HepG2 (cell line): ENCODE results near the gene CTNNBL1. TPM values are rescaled to one million over a fixed set of nuclear protein-coding genes. Genes with fewer than 3 reads are reported as not detected.

Experiments used
- ATAC-seq: fragments of 200-7000 bp; cut with Tn5 transposase; 3 replicates; pipeline ENCODE4 v1.9.1; 2020; ENCODE audit warnings: mild to moderate bottlenecking, moderate library complexity
- BruUV-seq: library from RNA; stranded (reverse); fragments of 400-500 nt; replicated peaks from 2 replicates; lab custom pipeline; 2021; lab: Mats Ljungman, UMichigan
- CTCF ChIA-PET: fragments of 300-600 bp; formaldehyde crosslinking; extraction: SDS; loops from one replicate; lab custom pipeline; 2021; ENCODE audit warnings: low total read pairs, inconsistent platforms, low intra/inter-chr PET ratio; lab: Yijun Ruan, JAX
- POLR2A ChIA-PET: fragments of 350-600 bp; sonication (Branson Sonifier 250); formaldehyde crosslinking; loops from one replicate; lab custom pipeline; 2020; ENCODE audit warnings: antibody characterized with exemption, inconsistent platforms; lab: Yijun Ruan, JAX
- DNase-seq: peaks from one replicate; pipeline ENCODE4 v3.0.0-alpha.2; 2015; ENCODE audit warnings: low spot score
- FAIRE-seq: peaks from 3 replicates; lab custom pipeline; 2011; peaks lifted over from hg19 to GRCh38; lab: Jason Lieb, UNC
- H2AFZ ChIP-seq: one replicate; pipeline ENCODE4 v1.6.1; 2011; ENCODE audit warnings: low read length, inconsistent platforms
- H3K27ac ChIP-seq: fragments of 300-600 bp; 3 replicates; pipeline ENCODE4 v1.8.0; 2011; ENCODE audit warnings: mixed run types, mild to moderate bottlenecking, mixed read lengths, low read length, inconsistent platforms; ENCODE audit not compliant: insufficient read depth; ENCODE audit errors: extremely low read length
- H3K27me3 ChIP-seq, 2 experiments: fragments of 200-600 bp in 1 of 2; 2 replicates in 1 of 2; 3 replicates in 1 of 2; pipeline versions ENCODE4 v1.6.0 to v1.8.0; 2011; ENCODE audit warnings: low read length in 2 of 2, mild to moderate bottlenecking in 2 of 2, moderate library complexity in 2 of 2, inconsistent platforms in 1 of 2; ENCODE audit not compliant: insufficient read depth in 2 of 2, control insufficient read depth in 1 of 2
- H3K36me3 ChIP-seq, 2 experiments: fragments of 200-600 bp in 1 of 2; replicated peaks in 1 of 2; 2 replicates in 1 of 2; 3 replicates in 1 of 2; pipeline versions ENCODE4 v1.5.1 to v1.8.0; 2011; ENCODE audit warnings: low read length in 2 of 2, inconsistent platforms in 1 of 2; ENCODE audit not compliant: insufficient read depth in 2 of 2, control insufficient read depth in 1 of 2
- H3K4me1 ChIP-seq: 2 replicates; pipeline ENCODE4 v1.5.1; 2012; ENCODE audit warnings: low read length, inconsistent platforms; ENCODE audit not compliant: insufficient read depth
- H3K4me2 ChIP-seq: 2 replicates; pipeline ENCODE4 v1.6.0; 2011; ENCODE audit warnings: low read depth, low read length, inconsistent platforms
- H3K4me3 ChIP-seq, 3 experiments: fragments of 200-600 bp in 1 of 3; sonication (generic), shearing (Covaris generic) in 1 of 3; replicated peaks in 1 of 3; 2 replicates each; pipeline ENCODE4 v1.5.1; 2011 to 2016; ENCODE audit warnings: low read length in 3 of 3, inconsistent platforms in 2 of 3, low read depth in 2 of 3, mild to moderate bottlenecking in 2 of 3, control low read depth in 1 of 3, mixed read lengths in 1 of 3; ENCODE audit not compliant: insufficient read depth in 1 of 3
- H3K79me2 ChIP-seq: one replicate; pipeline ENCODE4 v1.6.1; 2011; ENCODE audit warnings: low read length, inconsistent platforms; ENCODE audit not compliant: insufficient read depth
- H3K9ac ChIP-seq: 2 replicates; pipeline ENCODE4 v1.6.0; 2011; ENCODE audit warnings: mild to moderate bottlenecking, low read depth, low read length, inconsistent platforms; ENCODE audit not compliant: insufficient read depth
- H3K9me3 ChIP-seq: 2 replicates; pipeline ENCODE4 v1.5.1; 2012; ENCODE audit warnings: mild to moderate bottlenecking, low read length
- H4K20me1 ChIP-seq: 2 replicates; pipeline ENCODE4 v1.6.0; 2011; ENCODE audit warnings: inconsistent platforms, mild to moderate bottlenecking, low read length, moderate library complexity; ENCODE audit not compliant: insufficient read depth
- HNRNPLL ChIP-seq: fragments of 200-400 bp; formaldehyde crosslinking; IDR thresholded peaks from 2 replicates; pipeline ENCODE4 v1.6.1; 2017; ENCODE audit warnings: mild to moderate bottlenecking, low read depth, low read length; ENCODE audit not compliant: poor library complexity, severe bottlenecking
- IRF2 ChIP-seq: IDR thresholded peaks from 2 replicates; pipeline ENCODE4 v1.6.1; 2018; ENCODE audit warnings: missing genetic modification reagents, missing compliant biosample characterization
- IRX3 ChIP-seq: sonication (generic); formaldehyde crosslinking; IDR thresholded peaks from 2 replicates; pipeline ENCODE4 v1.8.1; 2023; ENCODE audit warnings: mild to moderate bottlenecking, low read depth, missing genetic modification reagents, borderline replicate concordance
- KLF9 ChIP-seq: IDR thresholded peaks from 2 replicates; pipeline ENCODE4 v1.6.1; 2016; ENCODE audit warnings: low read depth
- MAFG ChIP-seq: sonication (generic); formaldehyde crosslinking; IDR thresholded peaks from 2 replicates; pipeline ENCODE4 v1.5.1; 2020; ENCODE audit warnings: mild to moderate bottlenecking, missing genetic modification reagents
- U2AF2 ChIP-seq: fragments of 200-400 bp; formaldehyde crosslinking; IDR thresholded peaks from 2 replicates; pipeline ENCODE4 v1.6.1; 2017; ENCODE audit warnings: low read depth, mild to moderate bottlenecking, low read length
- ZBTB1 ChIP-seq: sonication (generic); formaldehyde crosslinking; IDR thresholded peaks from 2 replicates; pipeline ENCODE4 v1.4.0; 2020; ENCODE audit warnings: missing genetic modification reagents, borderline replicate concordance
- ZBTB38 ChIP-seq: sonication (generic); formaldehyde crosslinking; IDR thresholded peaks from 2 replicates; pipeline ENCODE4 v1.5.1; 2020; ENCODE audit warnings: mild to moderate bottlenecking, missing genetic modification reagents
- ZNF121 ChIP-seq: sonication (generic); formaldehyde crosslinking; IDR thresholded peaks from 2 replicates; pipeline ENCODE4 v1.5.0; 2020; ENCODE audit warnings: mild to moderate bottlenecking, missing genetic modification reagents
- ZNF839 ChIP-seq: sonication (generic); formaldehyde crosslinking; IDR thresholded peaks from 2 replicates; pipeline ENCODE4 v1.4.0; 2020; ENCODE audit warnings: missing genetic modification reagents, mild to moderate bottlenecking, borderline replicate concordance
- ZSCAN9 ChIP-seq: IDR thresholded peaks from 2 replicates; pipeline ENCODE4 v1.6.1; 2016; ENCODE audit warnings: borderline replicate concordance
- WGBS: methylation state at CpG from one replicate; pipeline ENCODE4 v1.1.6; 2017; ENCODE audit warnings: low lambda C conversion rate; 5-methylcytosine and 5-hydroxymethylcytosine counted together
- in situ Hi-C: cut with HindIII; loops from 2 replicates; pipeline ENCODE4 v1.10.0; 2017; ENCODE audit warnings: low pct_unique_long_range_greater_than_20kb; ENCODE audit not compliant: extremely low pct_ligation_motif_present
- intact Hi-C: fragments of 100-400 bp; cut with micrococcal nuclease; formaldehyde crosslinking; loops from one replicate; pipeline ENCODE4 v1.10.0; 2022; ENCODE audit not compliant: unreplicated experiment
- polyA plus RNA-seq, 8 experiments: library from polyadenylated mRNA; depleted of rRNA in 3 of 8; stranded (reverse) in 7 of 8; unstranded in 1 of 8; fragments of >200 nt; fragmentation: Illumina TruSeq in 4 of 8; extraction: Trizol in 4 of 8; gene quantifications; 2 replicates each; pipeline versions ENCODE4 v1.2.1 to v1.2.3, GENCODE V29; 2011 to 2016; ENCODE audit warnings: low read depth in 4 of 8, missing spikeins in 1 of 8, mixed read lengths in 1 of 8; ENCODE audit not compliant: insufficient read depth in 1 of 8
- total RNA-seq, 5 experiments: library from RNA; depleted of rRNA; stranded (reverse); fragments of >200 nt; fragmentation: Illumina TruSeq; extraction: Trizol; gene quantifications; 2 replicates each; pipeline ENCODE4 v1.2.3, GENCODE V29; 2016; ENCODE audit warnings: low read depth in 1 of 5
- TF ChIP-seq, protein P1 (sequence below): sonication (generic); formaldehyde crosslinking; IDR thresholded peaks from 2 replicates; pipeline ENCODE4 v1.4.0; 2020; ENCODE audit warnings: missing genetic modification reagents
- TF ChIP-seq, protein P2 (sequence below): sonication (generic); formaldehyde crosslinking; IDR thresholded peaks from 2 replicates; pipeline ENCODE4 v1.5.1; 2020; ENCODE audit warnings: missing genetic modification reagents, mild to moderate bottlenecking, borderline replicate concordance

The CTNNBL1 gene
- total and polyA plus RNA-seq, 2 of the 13 experiments (the other 11 are each of a cell fraction or from before 2014, with no cell fraction given), result 49.3 to 94.6 TPM

DNA sequence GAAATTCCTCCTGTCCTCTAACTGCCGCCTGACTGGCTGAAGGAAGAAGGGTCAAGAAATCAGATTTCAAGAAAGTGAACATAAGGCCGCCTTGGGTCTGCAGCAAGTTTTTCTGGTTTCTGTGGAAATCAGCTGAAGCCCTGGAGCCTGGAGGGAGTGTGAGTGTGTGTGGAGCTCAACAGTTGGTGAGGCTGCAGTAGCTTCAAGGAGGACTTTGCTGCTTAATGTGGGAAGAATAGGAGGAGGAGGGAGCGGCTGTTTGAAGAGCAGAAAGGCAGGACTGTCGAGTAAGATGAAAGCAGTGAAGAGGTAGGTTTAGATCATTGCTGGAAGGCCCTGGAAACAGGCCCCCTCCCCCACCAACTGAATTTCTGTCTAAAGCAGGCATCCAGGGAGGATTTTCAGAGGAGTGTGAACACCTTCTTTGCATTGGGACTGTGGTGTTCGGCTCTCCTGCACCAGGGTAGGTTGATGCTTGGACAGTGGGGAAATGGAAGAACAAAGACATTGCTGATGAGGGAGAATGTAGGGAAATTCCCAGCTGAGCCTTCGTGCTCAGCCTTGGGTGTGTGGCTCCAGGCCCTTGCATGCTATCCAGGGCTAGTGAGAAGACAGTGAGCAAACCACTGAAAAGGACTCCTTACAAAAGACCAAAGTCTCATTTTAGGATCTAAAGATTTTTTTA is 129.6 kb downstream of the CTNNBL1 start:
- TF ChIP-seq ZBTB38, result no peak
- TF ChIP-seq ZSCAN9 (CRISPR knock-in tag), result no peak
- TF ChIP-seq ZNF839 (CRISPR knock-in tag), result no peak
- no peak for TF ChIP-seq ZNF121 (CRISPR knock-in tag)
- TF ChIP-seq KLF9 (CRISPR knock-in tag), result no peak
- no peak for TF ChIP-seq MAFG
- TF ChIP-seq IRX3, result no peak
- no TSS peak for BruUV-seq
- peaks cover 0 to 3% of the 10 kb centered on the region in 2 experiments; a peak in 3 of 5 replicates for H3K36me3 ChIP-seq
- ATAC-seq (peak; percentile 26; the same call in 2 of the 3 replicates), DNase-seq (no peak), FAIRE-seq (no peak)
- no peak overlapping the region for H2AFZ ChIP-seq
- intact Hi-C loops (no loop called here), in situ Hi-C loops (no loop called here)
- ChIA-PET POLR2A (no interaction called here), CTCF (no interaction called here)
- H3K27me3 ChIP-seq, result no peaks in the 10 kb centered on the region
- H3K4me1 ChIP-seq, result peaks cover 3% of the 10 kb centered on the region
- H3K9ac ChIP-seq, result no peak overlapping the region
- H3K4me2 ChIP-seq, result no peak overlapping the region
- no peak overlapping the region for H3K4me3 ChIP-seq
- no peak overlapping the region for H3K27ac ChIP-seq
- no peaks in the 10 kb centered on the region for H3K9me3 ChIP-seq
- H4K20me1 ChIP-seq, result no peaks in the 10 kb centered on the region
- 92% methylated on average over 6 of the region's 6 CpGs for WGBS
- H3K79me2 ChIP-seq, result no peaks in the 10 kb centered on the region

DNA sequence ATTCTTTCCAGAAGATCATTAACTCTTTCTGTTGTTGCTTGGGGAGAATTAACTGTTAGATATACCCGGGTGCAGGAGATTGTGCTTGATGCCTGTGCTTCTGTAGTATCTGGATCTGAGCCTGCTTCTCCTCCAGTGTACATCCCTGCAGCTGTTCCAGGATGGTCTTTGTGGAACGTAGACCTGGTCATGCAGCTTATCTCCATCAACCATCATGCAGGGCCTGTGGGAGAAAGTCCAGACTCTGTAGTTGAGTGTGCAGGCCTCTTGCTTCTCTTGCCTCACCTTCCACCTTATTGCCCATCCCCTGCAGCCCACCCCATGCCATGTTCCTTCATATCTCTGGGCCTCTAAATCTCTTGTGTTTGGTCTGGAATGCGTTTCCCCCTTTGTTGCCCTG is 133.8 kb downstream of the CTNNBL1 start:
- ATAC-seq (no peak), DNase-seq (no peak), FAIRE-seq (no peak)
- Histone ChIP-seq H3K9me3 (no peaks in the 10 kb centered on the region), H3K27me3 (no peaks in the 10 kb centered on the region), H2AFZ (no peak overlapping the region), H3K79me2 (no peaks in the 10 kb centered on the region), H3K9ac (no peak overlapping the region), H3K4me2 (no peak overlapping the region), H3K27ac (no peak overlapping the region), H3K4me1 (peaks cover 12% of the 10 kb centered on the region), H4K20me1 (no peaks in the 10 kb centered on the region), H3K4me3 (no peak overlapping the region), H3K36me3 (peaks cover 0 to 5% of the 10 kb centered on the region in 2 experiments; a peak in 2 of 5 replicates)
- POLR2A ChIA-PET, result no interaction called here
- BruUV-seq, result no TSS peak
- WGBS, result 93% methylated on average over 3 of the region's 3 CpGs
- intact Hi-C loops, result no loop called here
- in situ Hi-C loops, result no loop called here
- CTCF ChIA-PET, result no interaction called here
- no peak for TF ChIP-seq ZBTB1 (CRISPR knock-in tag)
- TF ChIP-seq IRF2, result no peak
- no peak for TF ChIP-seq HNRNPLL
- TF ChIP-seq, protein P1, sequence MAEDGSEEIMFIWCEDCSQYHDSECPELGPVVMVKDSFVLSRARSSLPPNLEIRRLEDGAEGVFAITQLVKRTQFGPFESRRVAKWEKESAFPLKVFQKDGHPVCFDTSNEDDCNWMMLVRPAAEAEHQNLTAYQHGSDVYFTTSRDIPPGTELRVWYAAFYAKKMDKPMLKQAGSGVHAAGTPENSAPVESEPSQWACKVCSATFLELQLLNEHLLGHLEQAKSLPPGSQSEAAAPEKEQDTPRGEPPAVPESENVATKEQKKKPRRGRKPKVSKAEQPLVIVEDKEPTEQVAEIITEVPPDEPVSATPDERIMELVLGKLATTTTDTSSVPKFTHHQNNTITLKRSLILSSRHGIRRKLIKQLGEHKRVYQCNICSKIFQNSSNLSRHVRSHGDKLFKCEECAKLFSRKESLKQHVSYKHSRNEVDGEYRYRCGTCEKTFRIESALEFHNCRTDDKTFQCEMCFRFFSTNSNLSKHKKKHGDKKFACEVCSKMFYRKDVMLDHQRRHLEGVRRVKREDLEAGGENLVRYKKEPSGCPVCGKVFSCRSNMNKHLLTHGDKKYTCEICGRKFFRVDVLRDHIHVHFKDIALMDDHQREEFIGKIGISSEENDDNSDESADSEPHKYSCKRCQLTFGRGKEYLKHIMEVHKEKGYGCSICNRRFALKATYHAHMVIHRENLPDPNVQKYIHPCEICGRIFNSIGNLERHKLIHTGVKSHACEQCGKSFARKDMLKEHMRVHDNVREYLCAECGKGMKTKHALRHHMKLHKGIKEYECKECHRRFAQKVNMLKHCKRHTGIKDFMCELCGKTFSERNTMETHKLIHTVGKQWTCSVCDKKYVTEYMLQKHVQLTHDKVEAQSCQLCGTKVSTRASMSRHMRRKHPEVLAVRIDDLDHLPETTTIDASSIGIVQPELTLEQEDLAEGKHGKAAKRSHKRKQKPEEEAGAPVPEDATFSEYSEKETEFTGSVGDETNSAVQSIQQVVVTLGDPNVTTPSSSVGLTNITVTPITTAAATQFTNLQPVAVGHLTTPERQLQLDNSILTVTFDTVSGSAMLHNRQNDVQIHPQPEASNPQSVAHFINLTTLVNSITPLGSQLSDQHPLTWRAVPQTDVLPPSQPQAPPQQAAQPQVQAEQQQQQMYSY (CRISPR knock-in tag), result no peak
- TF ChIP-seq, protein P2, sequence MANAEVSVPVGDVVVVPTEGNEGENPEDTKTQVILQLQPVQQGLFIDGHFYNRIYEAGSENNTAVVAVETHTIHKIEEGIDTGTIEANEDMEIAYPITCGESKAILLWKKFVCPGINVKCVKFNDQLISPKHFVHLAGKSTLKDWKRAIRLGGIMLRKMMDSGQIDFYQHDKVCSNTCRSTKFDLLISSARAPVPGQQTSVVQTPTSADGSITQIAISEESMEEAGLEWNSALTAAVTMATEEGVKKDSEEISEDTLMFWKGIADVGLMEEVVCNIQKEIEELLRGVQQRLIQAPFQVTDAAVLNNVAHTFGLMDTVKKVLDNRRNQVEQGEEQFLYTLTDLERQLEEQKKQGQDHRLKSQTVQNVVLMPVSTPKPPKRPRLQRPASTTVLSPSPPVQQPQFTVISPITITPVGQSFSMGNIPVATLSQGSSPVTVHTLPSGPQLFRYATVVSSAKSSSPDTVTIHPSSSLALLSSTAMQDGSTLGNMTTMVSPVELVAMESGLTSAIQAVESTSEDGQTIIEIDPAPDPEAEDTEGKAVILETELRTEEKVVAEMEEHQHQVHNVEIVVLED (CRISPR knock-in tag), result no peak
- no peak for TF ChIP-seq U2AF2
